SW 1271 (cell line): ENCODE data around the gene LHX3.

Source experiments
- DNase-seq, 2 experiments: peaks; one replicate each; lab custom pipeline; 2025; lab: John Stamatoyannopoulos, UW

The LHX3 gene

GRCh38 chr9:136192289-136193126 is 12.4 kb downstream of the LHX3 start:
- DNase-seq, result no peak

DNA sequence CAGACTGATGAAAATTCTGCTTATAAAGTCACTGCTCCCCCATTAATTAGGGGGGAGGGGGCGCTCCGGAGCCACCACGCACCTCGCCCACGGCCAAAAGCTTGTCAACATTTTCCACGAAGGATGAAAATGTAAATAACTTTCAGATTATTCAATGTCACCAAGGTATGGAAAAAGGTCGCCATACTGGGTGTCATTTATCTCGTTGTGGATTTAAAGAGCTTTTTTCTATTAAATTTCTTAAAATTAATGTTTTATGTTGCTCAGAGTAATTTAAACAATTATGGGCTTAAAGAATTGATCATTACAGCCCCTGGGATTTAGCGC is 13.0 kb downstream of the LHX3 start:
- DNase-seq, result no peak

DNA sequence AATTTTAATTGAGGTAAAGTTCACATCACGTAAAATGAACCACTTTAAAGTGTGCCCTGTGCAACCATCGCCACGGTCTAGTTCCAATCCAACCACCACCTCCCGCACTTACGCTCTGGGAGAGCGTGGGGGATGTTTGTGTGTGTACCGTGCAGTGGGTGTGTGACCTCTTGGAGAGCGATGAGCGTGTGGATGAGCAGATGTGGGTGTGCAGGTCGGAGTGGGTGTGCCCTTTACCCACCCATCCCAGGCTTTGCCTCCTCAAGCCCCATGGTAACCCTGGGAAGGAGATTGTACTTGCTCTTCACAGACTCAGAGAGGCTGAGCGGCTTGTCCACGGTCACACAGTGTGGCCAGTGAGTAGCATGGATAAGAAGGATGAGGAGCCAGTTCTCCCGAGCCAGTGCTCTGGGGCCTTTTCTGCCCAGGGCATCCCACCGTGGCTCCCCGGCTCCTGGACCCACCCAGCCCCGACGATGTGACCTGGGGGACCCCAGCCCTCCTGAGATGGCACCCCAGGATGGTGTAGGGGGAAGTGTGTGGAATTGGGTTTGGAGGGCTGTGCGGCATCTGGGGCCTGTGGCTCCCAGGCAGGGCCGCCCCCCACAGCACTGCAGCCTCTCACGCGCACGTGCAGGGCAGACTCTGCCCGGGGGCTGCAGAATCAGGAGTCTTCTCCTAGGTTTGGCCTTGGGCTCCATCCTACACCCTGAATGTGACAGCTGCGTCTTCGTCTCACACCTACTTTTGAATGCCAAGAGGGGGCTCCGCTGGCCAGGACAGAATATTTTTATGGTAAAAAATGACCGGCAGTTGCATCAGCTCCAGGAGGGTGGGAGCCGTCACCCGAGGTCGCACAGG is 13.6 kb downstream of the LHX3 start:
- DNase-seq, result no peak

DNA sequence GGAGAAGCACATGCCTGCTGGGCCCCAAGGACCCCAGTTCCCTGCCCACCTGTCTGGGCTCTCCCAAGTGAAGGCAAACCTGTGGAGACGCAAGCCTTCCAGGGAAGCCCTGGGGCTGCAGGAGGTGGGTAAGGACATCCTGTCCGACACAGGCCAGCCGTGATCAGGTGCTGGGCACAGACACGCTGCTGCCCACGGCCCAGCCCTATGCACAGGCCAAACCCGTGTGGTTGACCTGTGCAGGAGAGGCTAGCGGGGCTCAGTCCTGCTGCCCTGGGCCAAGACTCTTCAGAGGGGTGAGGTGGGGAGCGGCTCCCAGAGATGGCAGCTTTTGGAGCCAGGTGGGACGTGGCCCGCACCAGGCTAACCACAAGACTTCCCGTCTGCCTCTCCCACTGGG is 14.3 kb downstream of the LHX3 start:
- no peak for DNase-seq

GRCh38 chr9:136190237-136190601 is 14.7 kb downstream of the LHX3 start:
- DNase-seq, result no peak

DNA sequence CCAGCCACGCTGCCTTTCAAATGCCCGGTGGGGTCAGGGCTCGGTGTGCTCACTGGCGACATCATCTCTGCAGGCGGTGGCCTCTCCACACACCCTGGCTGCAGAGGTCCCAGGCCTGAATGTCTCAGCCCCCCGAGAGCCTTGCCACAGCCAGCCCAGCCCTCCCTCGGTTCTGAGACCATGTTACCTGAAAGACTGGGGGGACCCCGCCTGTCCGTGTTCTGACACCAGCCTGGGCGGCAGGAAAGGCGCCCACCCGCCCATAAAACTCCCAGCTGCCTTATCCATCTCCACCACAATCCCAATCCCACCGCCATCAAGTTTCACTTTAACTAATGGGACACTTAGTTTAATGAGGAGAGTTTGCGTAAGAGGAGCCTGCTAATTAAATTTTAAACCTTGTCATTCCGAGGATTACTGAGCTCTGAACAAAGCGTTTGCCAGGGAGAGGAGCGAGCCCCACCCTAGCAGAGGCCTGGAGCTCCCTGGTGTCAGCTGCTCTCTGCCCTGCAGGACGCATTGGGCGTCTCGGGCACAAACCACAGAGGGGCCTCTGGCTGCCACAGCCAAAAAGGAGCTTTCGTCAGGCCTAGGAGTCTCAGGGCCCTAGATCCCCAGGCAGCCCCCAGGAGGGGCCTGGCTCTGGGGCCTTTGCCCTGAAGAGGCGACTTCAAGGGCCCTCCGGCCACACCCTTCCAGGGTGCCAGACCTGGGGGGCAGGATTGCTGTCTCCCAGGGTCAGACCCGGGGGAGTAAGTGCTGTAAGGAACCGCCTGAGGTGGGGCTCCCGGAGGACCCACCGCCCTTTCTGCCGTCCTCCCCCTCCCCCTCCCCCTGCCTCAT is 15.3 kb downstream of the LHX3 start:
- DNase-seq, result no peak

GRCh38 chr9:136187683-136188586 is 17.0 kb downstream of the LHX3 start:
- no peak for DNase-seq

DNA sequence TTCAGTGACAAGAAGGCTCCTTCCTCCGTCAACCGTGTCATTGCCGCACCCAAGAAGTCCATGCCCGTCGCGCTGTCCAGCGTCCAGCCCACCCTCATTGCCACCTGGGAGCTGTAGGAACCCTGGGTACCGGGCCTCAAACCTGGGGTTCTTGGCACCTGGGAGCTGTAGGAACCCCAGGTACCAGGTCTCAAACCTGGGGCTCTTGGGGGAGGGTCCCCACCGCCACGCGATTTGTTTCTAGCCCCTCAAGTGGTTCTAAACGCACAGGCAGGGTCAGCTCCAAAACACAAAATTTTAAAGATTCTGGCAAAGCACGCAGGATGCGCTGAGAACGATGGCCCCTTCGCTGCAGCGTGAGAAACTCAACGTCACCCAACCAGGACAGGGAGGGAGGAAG is 17.7 kb downstream of the LHX3 start:
- DNase-seq, result no peak

GRCh38 chr9:136186386-136186785 is 18.5 kb downstream of the LHX3 start:
- DNase-seq, result no peak

- no peak for DNase-seq
These were observed 19.1 kb downstream of the LHX3 start for GRCh38 chr9:136185596-136186366.

GRCh38 chr9:136185066-136185465 is 19.9 kb downstream of the LHX3 start:
- no peak for DNase-seq

DNA sequence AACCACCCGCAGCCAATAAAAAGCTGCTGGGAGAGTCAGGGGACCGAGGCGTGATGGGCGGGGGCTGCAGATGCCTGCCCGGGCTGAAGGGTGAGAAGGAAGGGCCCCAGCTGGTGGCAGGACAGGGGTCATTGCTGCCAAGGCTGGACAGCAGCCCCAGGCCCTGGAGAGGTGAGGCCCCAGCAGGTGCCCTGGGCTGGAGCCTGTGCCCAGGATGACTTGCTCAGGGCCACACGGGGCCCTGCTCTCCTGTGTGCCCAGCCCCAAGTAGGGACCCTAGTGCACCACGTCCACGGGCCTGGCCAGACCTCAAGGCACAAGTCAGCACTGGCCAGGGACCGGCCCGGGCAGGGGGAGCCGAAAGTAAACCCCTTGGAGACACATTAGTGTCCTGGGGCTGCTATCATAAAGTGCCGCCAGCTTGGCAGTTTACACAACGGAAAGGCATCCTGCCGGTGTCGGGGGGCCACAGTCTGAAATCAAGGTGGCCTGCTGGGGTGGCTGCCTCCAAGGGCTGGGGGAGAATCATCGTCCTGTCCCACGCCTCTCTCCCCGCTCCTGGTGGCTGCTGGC is 22.0 kb downstream of the LHX3 start:
- no peak for DNase-seq

GRCh38 chr9:136182420-136182787 is 22.5 kb downstream of the LHX3 start:
- DNase-seq, result no peak

DNA sequence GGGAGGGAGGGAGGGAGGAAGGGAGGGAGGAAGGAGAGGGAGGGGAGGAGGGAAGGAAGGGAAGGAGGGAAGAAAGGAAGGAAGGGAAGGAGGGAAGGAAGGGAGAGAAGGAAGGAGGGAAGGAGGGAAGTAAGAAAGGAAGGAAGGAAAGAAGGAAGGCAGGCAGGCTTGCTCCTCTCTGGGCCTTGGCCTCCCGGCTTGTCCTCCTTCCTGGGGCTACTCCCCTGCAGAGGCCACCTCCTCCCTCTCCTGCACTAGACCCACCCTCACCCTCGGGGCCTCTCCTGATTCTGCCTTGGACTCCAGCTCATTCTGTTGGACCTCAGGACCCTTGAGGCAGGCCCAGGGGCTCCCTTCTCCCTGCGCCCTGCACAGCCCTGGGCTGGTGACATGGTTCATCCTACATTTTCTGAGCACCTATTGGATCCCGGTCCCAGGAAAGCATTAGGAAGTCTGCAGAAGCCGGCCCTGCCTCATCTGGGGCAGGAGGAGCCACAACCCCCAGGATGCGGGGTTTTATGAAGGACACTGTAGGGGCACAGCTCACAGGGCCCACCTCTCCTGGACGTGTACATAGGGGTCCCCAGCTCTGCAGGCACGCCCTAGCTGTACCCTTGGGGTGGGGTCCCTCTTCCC is 23.0 kb downstream of the LHX3 start:
- DNase-seq, result no peak

DNA sequence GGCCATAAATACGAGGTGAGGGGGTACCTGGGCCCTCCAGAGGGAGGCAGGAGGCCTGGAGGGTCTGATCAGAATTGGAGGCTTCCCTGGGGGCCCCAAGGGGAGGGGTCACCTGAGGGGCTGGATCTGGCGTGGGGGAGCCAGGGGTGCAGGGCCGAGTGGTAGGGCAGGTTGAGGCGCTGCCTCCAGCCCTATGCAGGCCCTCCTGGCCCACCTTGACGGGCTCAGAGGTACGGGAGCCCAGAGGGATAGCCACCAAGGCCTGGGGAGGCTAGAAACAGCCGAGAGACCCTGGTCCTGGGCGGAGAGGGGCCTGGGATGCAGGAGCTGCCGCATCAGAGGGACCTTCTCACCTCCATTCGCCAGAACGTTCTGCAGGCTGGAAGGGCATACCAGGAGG is 24.3 kb downstream of the LHX3 start:
- DNase-seq, result no peak

DNA sequence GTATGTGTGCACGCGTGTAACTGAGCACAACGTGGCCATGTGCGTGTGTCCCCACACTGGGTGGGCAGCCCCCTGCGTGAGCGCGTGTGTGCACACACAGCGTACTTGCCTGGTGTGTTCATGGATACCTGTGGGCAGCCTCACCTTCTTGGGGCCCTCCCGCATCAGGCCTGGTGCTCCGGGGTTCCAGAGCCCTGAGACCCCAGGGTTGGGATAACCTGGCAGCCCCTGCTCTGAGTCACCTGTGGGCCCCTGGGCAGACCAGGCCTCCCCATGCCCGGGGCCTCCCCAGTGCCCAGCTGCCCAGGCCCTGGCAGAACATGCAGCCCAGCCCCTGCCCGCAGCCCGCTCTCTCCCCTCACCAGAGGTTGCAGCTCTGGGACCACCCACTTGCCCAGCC is 25.2 kb downstream of the LHX3 start:
- no peak for DNase-seq

GRCh38 chr9:136179101-136179616 is 25.8 kb downstream of the LHX3 start:
- DNase-seq, result no peak

GRCh38 chr9:136178773-136179075 is 26.2 kb downstream of the LHX3 start:
- DNase-seq, result no peak

DNA sequence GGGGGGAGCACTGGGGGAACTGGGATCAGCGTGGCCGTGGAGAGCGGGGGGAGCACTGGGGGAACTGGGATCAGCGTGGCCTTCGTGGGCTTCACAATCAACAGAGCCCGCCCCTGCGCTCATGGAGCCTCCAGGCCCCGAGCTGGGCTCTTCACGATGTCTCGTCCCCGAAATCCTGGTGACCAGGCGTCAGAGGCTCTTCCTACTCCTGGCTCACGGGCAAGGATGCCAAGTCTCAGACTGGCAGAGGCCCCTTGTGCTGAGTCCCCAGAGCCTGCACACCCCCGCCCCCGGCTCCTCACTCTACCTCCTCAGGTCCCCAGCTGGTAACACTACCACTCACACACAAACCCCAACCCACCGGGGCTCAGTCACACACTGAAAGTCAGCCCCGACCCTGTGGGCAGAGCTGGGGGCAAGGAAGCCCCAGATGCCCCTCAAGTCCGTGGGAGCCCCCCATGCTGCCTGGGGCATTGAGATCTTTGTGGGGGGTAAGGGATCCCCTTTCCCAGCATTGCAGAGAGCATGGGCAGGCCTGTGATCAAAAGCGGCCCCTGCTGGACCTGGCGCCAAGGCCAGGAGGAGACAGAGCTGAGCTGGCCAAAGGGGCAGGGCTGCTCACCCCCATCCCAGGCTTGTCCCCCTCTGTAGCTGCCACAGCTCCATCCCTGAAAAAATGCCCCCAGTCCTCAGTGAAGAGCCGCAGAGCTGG is 26.7 kb downstream of the LHX3 start:
- no peak for DNase-seq
